HG02588 (cell line): Measurements from ENCODE around the gene SLC37A2.
"Not testable (repeated sequence)": the region's sequence is repeated elsewhere in the genome, so short reads cannot be mapped to it uniquely, and the experiment has no call there.

Experiments
- ATAC-seq: cut with Tn5 transposase; IDR thresholded peaks from one replicate; pipeline ENCODE4 v1.9.1; 2021; ENCODE audit warnings: mild to moderate bottlenecking, moderate library complexity; ENCODE audit not compliant: unreplicated experiment

The SLC37A2 gene

DNA sequence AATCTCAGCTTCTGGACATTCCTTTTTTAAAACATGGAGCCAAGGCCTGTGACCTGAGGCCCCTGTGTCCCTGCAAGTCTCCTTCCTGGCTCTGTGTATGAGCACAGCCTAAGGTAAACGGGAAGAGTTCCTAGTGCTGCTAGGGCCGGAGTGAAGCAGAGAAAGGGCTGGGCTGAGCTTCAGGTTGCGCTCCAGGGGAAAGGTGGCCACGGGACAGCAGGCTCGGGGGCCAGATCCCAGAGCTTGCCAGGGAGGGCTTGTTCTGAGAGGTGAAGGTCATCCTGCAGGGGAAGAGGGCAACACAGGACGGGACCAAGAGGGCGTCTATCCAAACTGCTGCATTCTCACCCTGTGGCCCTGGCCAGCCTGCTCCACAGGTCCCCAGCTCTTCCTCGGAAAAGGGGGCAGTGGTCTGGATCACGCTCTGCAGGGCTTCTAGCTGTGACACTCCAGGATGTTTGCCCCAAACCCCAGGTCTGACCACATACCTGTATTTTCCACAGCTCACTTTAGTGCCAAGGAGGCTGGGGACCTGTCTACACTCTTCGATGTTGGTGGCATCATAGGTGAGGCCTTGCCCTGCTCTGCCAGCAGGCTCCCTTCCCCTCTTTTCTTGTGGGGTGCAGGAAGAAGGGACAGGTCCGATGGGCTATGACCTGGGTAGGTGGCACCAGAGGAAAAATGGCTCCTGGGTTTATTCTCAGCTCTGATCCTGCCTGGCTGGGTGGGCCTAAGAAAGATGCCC, 20.4 kb downstream of the SLC37A2 start:
- no peak for ATAC-seq

DNA sequence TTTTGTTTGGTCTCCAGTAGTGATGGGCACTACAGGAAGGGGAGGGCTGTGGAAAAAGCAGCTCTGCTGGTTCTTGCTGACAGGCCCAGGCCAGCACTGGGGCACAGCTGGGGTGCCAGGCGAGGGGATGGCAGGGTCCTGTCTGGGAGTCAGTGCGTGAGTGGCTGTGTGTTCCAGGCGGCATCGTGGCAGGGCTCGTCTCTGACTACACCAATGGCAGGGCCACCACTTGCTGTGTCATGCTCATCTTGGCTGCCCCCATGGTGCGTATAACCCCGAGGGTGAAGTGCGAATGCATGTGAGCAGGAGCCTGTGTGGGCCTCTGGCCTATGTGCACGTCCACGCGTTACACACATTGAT, 20.9 kb downstream of the SLC37A2 start:
- no peak for ATAC-seq

DNA sequence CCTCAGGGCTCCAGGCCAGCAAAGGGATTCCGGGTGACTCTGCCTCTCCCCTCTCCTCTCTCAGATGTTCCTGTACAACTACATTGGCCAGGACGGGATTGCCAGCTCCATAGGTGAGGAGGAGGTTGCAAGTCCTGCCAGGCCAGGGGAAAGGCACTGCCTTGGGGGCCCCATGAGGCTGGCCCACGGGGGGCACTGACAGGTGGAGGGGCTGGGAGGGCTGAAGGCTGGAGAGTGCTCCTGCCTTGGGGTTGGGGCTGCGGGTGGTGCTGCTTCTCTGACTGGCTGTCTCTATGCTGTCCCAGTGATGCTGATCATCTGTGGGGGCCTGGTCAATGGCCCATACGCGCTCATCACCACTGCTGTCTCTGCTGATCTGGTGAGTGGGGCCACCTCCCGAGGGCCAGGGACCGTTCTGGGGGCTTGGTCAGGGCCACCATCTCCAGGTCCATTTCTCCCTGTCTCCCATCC, 21.7 kb downstream of the SLC37A2 start:
- no peak for ATAC-seq

DNA sequence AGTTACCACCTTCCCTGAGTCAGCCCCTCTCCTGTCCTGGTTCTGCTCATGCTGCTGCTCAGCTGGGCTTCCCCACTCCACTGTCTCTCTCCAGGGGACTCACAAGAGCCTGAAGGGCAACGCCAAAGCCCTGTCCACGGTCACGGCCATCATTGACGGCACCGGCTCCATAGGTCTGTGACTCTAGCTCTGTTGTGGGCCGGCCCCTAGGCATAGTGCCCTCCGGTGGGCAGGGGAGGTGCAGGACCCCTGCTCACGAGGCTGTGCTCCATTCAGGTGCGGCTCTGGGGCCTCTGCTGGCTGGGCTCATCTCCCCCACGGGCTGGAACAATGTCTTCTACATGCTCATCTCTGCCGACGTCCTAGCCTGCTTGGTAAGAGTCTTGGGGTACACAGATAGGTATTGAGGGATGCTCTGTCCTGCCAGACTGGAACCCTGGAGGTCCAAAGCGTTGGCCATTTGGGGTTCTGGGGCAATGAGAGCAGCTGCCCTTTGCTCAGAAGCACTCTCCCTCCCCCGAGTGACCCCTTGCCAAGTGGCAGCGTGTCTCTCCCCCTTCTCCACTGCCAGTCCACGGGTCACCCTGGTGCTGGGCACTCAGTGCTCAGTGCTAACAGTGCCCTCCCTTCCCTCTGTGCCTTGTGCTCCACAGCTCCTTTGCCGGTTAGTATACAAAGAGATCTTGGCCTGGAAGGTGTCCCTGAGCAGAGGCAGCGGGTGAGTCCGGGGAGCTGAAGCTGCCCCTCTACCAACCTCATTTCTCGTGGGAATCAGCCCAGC, 22.4 kb downstream of the SLC37A2 start:
- ATAC-seq = no peak

DNA sequence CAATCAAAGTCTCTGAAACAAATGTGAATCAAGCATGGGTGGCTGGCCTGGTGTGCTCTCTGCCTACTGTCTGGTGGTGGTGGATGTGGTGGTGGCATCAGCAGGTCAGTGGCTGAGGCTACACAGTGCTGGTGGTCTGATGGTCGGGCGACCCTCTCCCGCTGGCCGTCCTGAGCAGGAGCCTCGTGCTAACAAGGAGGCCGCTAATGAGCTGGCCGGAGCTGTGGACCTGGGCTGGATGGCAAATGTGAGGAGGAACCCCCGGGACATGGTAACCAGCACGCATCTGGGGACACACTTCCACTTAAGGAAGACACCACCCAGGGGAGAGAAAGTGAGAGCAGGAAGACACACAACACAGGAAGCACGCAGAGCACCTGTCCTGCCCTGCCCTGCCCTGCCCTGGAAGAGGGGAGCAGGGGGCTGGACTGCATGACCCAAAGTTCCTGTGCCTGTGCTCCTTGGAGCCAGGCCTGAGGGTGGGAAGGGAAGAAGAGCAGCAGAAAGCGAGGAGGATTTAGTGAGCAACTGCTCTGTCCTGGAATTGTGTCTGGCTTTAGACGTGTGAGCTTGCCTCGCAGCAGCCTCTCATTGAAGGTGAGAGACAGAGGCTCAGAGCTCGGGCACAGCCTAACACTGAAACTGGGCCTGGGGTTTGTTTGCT, 23.7 kb downstream of the SLC37A2 start:
- no peak for ATAC-seq

DNA sequence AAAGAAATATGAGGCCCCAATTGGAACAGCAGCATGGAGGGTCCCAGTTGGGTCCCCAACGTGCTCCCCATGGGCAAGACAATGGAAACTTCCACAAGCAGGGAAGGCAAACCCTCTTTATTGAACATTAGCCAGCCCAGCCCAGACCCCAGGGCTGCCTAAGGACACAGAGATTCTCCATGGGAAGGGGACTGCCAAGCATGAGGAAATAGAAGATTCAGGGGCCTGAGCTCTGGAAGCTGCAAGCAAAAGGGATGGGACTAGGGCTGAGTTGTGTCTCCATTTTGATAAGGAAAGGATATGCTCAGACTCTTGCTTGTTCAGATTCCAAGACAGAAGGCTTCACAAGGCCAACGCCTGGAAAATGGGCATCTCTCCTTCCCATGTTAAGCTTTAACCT, 25.0 kb downstream of the SLC37A2 start:
- ATAC-seq = no peak

DNA sequence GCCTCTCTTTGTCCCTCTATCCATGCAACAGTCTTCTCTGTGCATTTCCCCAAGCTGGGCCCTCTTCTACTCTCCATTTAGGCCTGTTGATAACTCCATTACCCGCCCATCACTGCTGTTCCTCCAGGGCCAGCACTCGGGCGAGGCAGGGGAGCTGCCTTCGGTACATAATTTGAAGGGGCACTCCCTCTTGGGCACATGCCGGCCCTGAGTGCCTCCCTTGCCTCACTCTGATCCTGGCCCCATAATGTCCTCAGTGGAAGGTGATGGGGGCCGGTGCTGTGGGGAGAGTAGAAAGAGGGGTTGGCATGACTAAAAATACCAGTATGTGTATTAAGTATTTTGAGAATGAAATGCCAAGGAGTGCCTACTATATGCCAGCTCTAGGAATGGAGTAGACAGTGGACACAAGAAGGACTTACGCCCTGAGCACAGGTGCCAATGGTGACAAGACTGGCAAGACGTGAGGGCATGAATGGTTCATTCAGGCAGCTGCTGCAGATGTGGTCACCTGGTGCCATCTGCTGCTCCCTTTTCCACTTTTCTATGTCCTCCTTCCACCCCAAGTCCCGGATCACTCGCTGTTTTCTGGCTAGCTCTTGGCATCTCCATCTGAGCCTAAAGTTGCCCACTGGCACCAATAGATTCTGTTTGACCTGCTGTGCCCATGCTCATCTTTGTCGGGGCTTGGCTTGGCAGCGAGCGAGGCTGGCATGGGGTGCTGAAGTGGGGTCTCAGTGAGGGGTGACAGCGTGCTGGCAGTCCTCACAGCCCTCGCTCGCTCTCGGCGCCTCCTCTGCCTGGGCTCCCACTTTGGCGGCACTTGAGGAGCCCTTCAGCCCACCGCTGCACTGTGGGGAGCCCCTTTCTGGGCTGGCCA, 25.7 kb downstream of the SLC37A2 start:
- ATAC-seq = no peak

DNA sequence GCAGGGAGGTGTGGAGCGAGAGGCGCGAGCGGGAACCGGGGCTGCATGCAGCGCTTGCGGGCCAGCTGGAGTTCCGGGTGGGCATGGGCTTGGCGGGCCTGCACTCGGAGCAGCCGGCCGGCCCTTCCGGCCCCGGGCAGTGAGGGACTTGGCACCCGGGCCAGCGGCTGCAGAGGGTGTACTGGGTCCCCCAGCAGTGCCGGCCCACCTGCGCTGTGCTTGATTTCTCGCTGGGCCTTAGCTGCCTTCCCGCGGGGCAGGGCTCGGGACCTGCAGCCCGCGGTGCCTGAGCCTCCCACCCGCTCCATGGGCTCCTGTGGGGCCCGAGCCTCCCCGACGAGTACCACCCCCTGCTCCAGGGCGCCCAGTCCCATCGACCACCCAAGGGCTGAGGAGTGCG, 26.4 kb downstream of the SLC37A2 start:
- ATAC-seq = not testable (repeated sequence)

DNA sequence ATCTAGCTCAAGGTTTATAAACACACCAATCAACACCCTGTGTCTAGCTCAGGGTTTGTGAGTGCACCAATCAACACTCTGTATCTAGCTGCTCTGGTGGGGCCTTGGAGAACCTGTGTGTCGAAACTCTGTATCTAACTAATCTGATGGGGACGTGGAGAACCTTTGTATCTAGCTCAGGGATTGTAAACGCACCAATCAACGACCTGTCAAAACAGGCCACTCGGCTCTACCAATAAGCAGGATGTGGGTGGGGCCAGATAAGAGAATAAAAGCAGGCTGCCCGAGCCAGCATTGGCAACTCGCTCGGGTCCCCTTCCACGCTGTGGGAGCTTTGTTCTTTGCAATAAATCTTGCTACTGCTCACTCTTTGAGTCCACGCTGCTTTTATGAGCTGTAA, 27.0 kb downstream of the SLC37A2 start:
- not testable (repeated sequence) for ATAC-seq

DNA sequence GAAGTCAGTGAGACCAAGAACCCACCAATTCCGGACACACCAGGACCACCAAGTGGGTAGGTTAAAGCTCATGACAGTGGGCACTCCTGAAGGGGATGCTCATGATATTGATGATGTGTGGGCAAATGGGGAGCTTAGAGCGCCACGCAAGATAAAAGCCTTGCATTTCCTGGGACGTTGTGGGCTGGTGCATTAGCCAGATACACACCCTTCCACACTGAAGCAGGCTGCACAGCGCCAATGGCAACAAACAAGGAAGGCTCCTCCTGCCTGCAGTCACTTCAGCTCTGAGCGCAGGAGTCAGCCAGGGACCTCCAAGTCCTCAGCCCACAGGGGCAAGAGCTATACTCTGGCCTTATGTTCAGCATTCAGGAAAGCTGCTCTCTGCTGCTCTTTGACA, 27.7 kb downstream of the SLC37A2 start:
- no peak for ATAC-seq

DNA sequence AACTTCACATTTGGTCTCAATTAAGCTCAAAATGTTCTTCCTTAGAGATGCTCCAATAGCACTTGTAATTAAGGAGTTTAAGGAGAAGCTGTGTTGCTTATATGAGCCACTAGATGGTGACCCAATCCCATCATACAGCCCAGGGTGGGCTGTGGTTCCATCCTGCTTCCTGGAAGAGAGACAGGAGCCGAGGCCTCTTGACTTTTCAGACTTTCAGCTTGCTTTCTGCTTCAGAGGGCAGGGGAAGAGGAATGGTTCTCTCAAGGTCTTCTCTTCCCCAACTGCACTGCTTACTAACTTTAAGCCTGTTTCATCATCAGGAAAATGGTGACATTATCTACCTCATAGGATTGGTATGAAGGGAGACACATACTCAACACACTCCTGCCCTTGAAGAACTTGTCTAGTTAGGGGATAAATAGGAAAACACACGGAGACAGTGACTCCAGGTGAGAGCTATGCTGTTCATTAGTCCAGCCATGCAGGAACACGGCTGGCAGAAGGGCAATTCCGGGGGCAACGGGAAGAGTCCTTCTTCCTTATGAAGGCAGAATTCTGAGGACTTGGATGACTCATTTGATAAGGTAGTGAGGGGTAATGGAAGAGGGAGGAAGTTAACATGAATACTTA, 28.3 kb downstream of the SLC37A2 start:
- ATAC-seq = no peak

DNA sequence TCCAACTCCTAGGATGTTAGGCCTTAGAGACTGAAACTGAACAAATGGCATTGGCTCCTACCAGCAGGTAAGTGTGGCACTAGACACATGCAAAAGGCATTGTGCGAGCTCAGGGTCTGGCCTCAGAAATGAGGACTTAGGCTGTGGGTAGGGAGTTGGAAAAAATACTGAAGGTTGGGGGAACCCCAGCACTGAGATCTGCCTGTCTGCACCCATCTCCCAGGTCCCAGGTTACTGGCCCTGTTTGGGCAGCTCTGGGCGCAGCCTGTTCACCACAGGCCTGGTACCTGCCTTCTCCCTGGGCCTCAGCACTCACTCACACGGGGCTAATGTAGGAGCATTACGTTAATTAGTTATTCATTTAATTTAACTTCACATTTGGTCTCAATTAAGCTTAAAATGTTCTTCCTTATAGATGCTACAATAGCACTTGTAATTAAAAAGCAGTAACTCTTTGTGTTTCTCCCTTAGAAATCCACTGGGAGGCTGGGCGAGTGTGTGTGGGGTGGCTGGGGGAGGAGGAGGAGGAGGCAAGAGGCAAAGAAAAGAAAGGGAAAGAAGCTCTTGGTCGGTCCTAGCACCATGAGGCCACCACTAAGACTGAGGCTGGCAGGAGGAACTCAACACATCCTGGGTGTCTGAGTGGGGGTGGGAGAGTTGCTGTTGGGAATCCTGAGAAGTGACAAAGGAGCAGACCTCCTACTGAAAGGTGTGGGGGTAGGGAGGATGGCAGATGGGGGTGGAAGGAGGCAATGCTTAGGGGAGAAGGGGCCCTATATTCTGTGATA, 29.0 kb downstream of the SLC37A2 start:
- no peak for ATAC-seq

DNA sequence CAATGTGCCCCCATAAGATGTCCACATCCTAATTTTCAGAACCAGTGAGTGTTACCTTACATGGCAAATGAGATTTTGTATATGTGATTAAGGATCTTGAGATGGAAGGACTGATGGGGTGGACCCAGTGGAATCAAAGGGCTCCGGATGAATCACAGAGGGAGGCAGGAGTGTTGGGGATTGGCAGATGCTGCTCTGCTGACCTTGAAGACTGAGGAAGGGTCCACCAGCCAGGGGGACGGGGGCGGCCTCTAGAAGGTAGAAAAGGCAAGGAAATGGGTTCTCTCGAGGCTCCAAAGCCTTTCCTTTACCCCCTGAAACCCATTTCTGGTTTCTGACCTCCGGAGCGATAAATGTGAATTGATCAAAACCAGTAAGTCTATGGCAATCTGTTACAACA, 29.6 kb downstream of the SLC37A2 start:
- ATAC-seq = no peak

DNA sequence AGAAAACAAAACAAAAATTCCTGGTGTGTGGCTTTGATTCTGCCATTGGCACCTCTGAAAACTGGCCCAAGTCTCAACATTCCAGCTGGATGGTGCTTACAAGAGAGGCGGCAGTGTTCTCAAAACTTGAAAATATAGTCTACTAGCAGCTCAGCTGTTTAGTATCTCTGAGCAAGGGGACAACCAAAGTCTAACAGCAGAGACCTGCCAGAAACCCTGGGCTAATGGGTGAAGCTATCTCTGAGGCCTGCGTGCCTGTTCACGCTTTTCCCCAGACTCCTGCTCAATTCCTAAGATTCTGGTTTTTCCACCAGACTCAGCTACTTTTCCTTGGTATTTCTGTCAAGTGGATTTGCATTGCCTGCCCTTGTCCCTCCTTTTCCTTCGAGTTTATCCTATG, 30.4 kb downstream of the SLC37A2 start:
- ATAC-seq = no peak

DNA sequence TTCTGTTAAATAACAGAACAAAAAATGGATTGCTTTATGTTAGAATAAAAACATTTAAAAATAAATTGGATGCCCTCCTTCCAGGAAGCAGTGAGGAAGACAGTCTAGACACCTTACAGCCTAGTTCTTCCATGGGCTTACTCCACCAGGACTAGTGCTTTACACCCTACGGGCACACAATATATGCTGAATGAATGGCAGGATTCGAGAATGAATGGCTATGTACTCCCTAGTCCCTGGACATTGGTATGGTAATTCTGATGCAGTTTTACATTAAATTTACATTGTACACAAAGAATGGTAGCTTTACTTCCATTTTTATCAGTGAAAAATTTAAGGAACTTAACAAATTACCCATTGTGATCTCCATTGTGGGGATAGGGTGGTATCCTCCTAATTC, 31.6 kb downstream of the SLC37A2 start:
- no peak for ATAC-seq

DNA sequence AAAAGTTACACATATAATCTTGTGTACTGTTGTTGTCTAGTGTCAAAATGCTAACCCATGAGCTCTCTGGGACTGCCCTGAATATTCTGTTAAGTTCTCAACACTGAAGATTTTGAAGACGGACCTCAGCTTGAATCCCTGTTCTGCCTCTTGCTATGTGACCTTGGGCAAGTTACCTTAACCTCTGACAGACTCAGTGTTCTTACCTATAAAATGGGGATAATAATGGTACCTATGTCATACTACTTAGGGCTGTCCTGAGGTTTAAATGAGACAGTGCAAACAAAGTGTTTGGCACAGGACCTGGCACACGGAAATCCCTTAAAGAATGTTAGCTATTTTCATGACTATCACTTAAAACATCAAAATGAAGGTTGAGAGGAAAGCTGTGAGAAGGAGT, 37.0 kb downstream of the SLC37A2 start:
- ATAC-seq = no peak

DNA sequence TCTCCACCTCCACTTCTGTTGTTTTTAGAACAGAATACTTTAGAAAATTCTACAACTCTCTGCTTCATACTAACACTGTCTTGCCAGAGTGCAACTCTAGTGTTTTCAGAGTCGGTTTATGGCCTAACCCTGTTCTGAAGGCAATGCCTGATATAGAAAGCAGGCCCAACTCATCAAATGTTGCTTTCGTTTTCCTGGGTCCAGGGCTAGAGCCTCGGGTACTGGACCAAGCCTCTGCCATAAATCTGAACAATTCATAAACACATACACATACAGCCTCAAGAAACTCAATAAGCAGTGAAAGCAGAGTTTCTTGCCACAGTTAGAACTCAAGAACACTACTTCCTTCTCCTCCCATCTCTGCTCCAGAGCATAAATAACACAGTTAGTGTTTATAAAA, 38.5 kb downstream of the SLC37A2 start:
- no peak for ATAC-seq

DNA sequence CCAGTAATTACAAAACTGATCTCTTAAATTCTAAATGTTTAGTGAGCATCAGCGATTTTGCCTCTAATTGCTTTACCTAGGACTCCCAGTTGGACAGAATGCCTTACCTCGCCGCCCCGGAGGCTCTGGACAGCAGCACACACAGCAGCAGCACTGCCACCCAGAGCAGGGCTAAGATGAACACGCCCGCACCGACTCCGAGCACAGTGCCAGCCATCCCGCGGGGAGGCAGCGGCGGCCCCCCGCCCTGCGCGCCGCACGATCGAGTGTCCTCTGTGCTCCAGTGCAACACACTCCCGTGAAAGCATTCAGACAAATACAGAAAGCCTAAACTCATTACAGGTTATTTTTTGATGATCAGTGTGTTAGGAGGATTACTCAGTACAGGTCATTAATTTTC, 38.9 kb downstream of the SLC37A2 start:
- no peak for ATAC-seq

DNA sequence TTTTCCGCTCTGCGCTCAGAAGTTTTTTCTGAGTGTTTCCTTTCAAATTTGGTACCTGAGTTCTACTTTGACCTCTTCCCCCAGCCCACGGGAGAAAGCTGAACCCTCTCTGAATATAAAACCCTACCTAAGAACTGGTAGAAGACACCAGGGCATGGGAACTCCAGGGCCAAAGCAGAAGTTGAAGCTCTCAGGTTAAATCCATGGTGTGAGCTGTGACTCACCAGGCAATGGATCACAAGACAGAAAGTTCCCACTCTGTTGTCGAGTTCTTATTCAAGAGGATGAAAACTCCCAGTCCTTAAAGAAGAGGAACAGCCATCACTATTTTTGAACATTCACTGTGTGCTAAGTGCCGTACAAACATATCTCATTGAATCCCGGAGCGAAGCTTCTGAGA, 39.4 kb downstream of the SLC37A2 start:
- no peak for ATAC-seq

DNA sequence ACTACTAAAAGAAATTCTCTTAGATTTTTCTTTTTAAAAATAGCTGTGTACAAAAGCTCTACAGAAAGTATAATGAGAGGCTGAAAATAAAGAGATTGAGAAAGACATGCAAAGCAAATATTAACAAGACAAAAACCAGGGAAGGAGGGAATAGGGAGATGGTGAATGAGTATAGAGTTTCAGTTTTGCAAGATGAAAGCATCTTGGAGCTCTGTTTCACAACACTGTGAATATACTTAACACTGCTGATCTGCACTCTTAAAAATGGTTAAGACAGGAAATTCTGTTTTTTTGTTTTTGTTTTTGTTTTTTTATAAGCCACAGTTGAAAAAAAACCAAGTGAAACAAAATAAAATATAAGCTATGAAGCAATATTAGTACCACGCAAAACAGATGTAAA, 42.8 kb downstream of the SLC37A2 start:
- ATAC-seq = no peak
